Muscle of back (tissue), 10 donors: ENCODE data around the gene RGS7. TPM values are rescaled to one million over a fixed set of nuclear protein-coding genes. Genes with fewer than 3 reads are reported as not detected.

ENCODE experiments used
- polyA plus RNA-seq, 10 donors: library from polyadenylated mRNA; unstranded; fragments of 120-200 nt; gene quantifications; one replicate each; pipeline ENCODE4 v1.2.1, GENCODE V29; 2013; ENCODE audit not compliant: insufficient read length in 10 of 10

The RGS7 gene
- polyA plus RNA-seq, 10 donors, result 0.05 to 0.20 TPM; not detected in 8

Other genes starting within 250 kb of the RGS7 start
- 10 to 100 TPM; 64.1 to 86.4 (median 75.0) TPM for gene FH, start 162.6 kb upstream of the RGS7 start, polyA plus RNA-seq
- gene KMO, start 175.2 kb upstream of the RGS7 start, polyA plus RNA-seq, result under 1 TPM; 0.07 to 0.43 (median 0.26) TPM